MM.1S (cell line): ENCODE measurements around the gene SYNE1.

ENCODE experiments used
- EZH2phosphoT487 ChIP-seq: fragments of 300-600 bp; sonication (generic); IDR thresholded peaks from 2 replicates; pipeline ENCODE4 v1.6.1; 2018; ENCODE audit warnings: antibody characterized with exemption, low read length
- TF ChIP-seq, protein P1 (sequence below): fragments of 300-600 bp; sonication (generic); IDR thresholded peaks from 2 replicates; pipeline ENCODE4 v1.5.1; 2016; ENCODE audit warnings: antibody characterized with exemption, low read length, mixed read lengths

DNA sequence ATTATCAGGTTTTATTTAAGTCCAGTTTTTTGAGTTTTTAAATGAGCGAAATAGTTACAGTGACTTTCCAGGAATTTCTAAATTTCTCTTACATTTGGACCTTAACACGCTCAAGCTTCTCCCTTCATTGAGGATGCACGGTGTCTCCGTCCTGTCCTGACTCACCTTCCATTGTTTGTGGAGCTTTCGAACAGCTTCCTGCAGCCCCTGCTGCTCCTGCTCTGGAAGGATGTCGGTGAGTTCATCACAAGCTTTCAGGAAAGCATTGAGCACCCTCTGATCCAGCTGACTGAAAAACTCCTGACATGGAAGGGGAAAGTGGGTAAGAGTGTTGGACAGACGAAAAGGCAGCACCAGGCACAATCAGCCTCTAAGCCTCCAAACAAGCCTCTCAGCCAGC lies 183.7 kb downstream of the SYNE1 start:
- TF ChIP-seq, protein P1, sequence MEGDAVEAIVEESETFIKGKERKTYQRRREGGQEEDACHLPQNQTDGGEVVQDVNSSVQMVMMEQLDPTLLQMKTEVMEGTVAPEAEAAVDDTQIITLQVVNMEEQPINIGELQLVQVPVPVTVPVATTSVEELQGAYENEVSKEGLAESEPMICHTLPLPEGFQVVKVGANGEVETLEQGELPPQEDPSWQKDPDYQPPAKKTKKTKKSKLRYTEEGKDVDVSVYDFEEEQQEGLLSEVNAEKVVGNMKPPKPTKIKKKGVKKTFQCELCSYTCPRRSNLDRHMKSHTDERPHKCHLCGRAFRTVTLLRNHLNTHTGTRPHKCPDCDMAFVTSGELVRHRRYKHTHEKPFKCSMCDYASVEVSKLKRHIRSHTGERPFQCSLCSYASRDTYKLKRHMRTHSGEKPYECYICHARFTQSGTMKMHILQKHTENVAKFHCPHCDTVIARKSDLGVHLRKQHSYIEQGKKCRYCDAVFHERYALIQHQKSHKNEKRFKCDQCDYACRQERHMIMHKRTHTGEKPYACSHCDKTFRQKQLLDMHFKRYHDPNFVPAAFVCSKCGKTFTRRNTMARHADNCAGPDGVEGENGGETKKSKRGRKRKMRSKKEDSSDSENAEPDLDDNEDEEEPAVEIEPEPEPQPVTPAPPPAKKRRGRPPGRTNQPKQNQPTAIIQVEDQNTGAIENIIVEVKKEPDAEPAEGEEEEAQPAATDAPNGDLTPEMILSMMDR: no peak
- TF ChIP-seq EZH2phosphoT487: no peak
